ENCODE results near the gene PTPDC1.

GRCh38 chr9:94101162-94101853 lies 17.0 kb downstream of the PTPDC1 start:
- TF ChIP-seq FOS (IDR thresholded peaks at IDR 0.05; ENCODE audit: low read depth, low read length) (no peak), CEBPB (IDR thresholded peaks at IDR 0.05; ENCODE audit: low read depth, low read length) (no peak), CTCF (conservative IDR thresholded peaks at IDR 0.05; ENCODE audit: low read depth, low read length) (no peak), RFX5 (IDR thresholded peaks at IDR 0.05; ENCODE audit: low read depth, low read length) (no peak), POLR2A (IDR thresholded peaks at IDR 0.05; ENCODE audit: low read depth, low read length) (no peak)
